Keratinocyte (primary cell): ENCODE data around the gene FGF2. TPM values are rescaled to one million over a fixed set of nuclear protein-coding genes. Genes with fewer than 3 reads are reported as not detected.

Experiments
- DNase-seq: peaks from one replicate; pipeline ENCODE4 v3.0.0-alpha.2; 2011; ENCODE audit warnings: low read depth, missing footprints, low spot score
- FAIRE-seq: peaks from 2 replicates; lab custom pipeline; 2011; peaks lifted over from hg19 to GRCh38; lab: Jason Lieb, UNC
- H2AFZ ChIP-seq: 2 replicates; pipeline ENCODE4 v1.6.0; 2012; ENCODE audit warnings: low read length, control low read depth, inconsistent platforms; ENCODE audit not compliant: control insufficient read depth
- H3K27ac ChIP-seq: 2 replicates; pipeline ENCODE4 v1.5.1; 2011; ENCODE audit warnings: low read length; ENCODE audit not compliant: control insufficient read depth, insufficient read depth
- H3K27me3 ChIP-seq: 3 replicates; pipeline ENCODE4 v1.6.0; 2011; ENCODE audit warnings: low read length; ENCODE audit not compliant: control insufficient read depth, insufficient read depth; ENCODE audit errors: extremely low read depth
- H3K36me3 ChIP-seq, 2 experiments: 2 replicates in 1 of 2; 3 replicates in 1 of 2; pipeline ENCODE4 v1.5.1; 2011; ENCODE audit warnings: low read length in 2 of 2, mild to moderate bottlenecking in 1 of 2; ENCODE audit not compliant: control insufficient read depth in 2 of 2, insufficient read depth in 2 of 2; ENCODE audit errors: extremely low read depth in 1 of 2
- H3K4me1 ChIP-seq: 3 replicates; pipeline ENCODE4 v1.5.1; 2011; ENCODE audit warnings: low read length; ENCODE audit not compliant: control insufficient read depth, insufficient read depth; ENCODE audit errors: extremely low read depth
- H3K4me2 ChIP-seq: 3 replicates; pipeline ENCODE4 v1.6.0; 2011; ENCODE audit warnings: low read depth, low read length; ENCODE audit not compliant: control insufficient read depth, insufficient read depth; ENCODE audit errors: extremely low read depth
- H3K4me3 ChIP-seq, 3 experiments: fragments of 200-600 bp in 1 of 3; sonication (generic) in 1 of 3; 2 replicates in 2 of 3; 3 replicates in 1 of 3; pipeline ENCODE4 v1.5.1; 2011 to 2016; ENCODE audit warnings: low read length in 3 of 3, mild to moderate bottlenecking in 3 of 3, control low read depth in 2 of 3, inconsistent platforms in 1 of 3, low read depth in 1 of 3, mixed read lengths in 1 of 3, mixed run types in 1 of 3, moderate library complexity in 1 of 3; ENCODE audit not compliant: control insufficient read depth in 2 of 3, insufficient read depth in 2 of 3; ENCODE audit errors: extremely low read depth in 1 of 3
- H3K79me2 ChIP-seq: 2 replicates; pipeline ENCODE4 v1.6.0; 2012; ENCODE audit warnings: low read length; ENCODE audit not compliant: control insufficient read depth, insufficient read depth
- H3K9ac ChIP-seq: 3 replicates; pipeline ENCODE4 v1.6.0; 2011; ENCODE audit warnings: low read length; ENCODE audit not compliant: control insufficient read depth, insufficient read depth; ENCODE audit errors: extremely low read depth
- H3K9me1 ChIP-seq: 3 replicates; pipeline ENCODE4 v1.6.0; 2011; ENCODE audit warnings: low read length; ENCODE audit not compliant: control insufficient read depth, insufficient read depth; ENCODE audit errors: extremely low read depth
- H3K9me3 ChIP-seq: 2 replicates; pipeline ENCODE4 v1.5.1; 2012; ENCODE audit warnings: low read depth, low read length; ENCODE audit not compliant: control insufficient read depth
- H4K20me1 ChIP-seq: 3 replicates; pipeline ENCODE4 v1.6.0; 2011; ENCODE audit warnings: low read length; ENCODE audit not compliant: control insufficient read depth, insufficient read depth; ENCODE audit errors: extremely low read depth
- EZH2 ChIP-seq: IDR thresholded peaks from one replicate; pipeline ENCODE4 v1.6.1; 2012; ENCODE audit warnings: inconsistent platforms, mild to moderate bottlenecking, low read length, moderate library complexity
- dilution Hi-C: fragments of 300-500 bp; cut with MboI; formaldehyde crosslinking; loops from one replicate; pipeline ENCODE4 v1.7.0; 2020; ENCODE audit warnings: low sequenced_read_pairs; ENCODE audit not compliant: extremely low pct_ligation_motif_present
- polyA minus RNA-seq, 3 experiments: library from RNA; depleted of rRNA, polyadenylated mRNA; stranded (reverse); fragments of >200 nt; gene quantifications; 1 replicate in 1 of 3; 2 replicates in 1 of 3; 3 replicates in 1 of 3; pipeline ENCODE4 v1.2.3, GENCODE V29; 2011
- polyA plus RNA-seq, 5 experiments: library from polyadenylated mRNA; depleted of rRNA in 3 of 5; stranded (reverse) in 3 of 5; stranded (forward) in 1 of 5; unstranded in 1 of 5; fragments of >200 nt; gene quantifications; 1 replicate in 1 of 5; 2 replicates in 3 of 5; 3 replicates in 1 of 5; pipeline versions ENCODE4 v1.2.1 to v1.2.3, GENCODE V29; 2011 to 2012; ENCODE audit warnings: missing spikeins in 2 of 5, low read depth in 1 of 5, low replicate concordance in 1 of 5
- TF ChIP-seq, protein P1 (sequence below), 3 experiments: IDR thresholded peaks in 1 of 3; conservative IDR thresholded peaks in 1 of 3; optimal IDR thresholded peaks in 1 of 3; 2 replicates in 2 of 3; 3 replicates in 1 of 3; pipeline versions ENCODE3 to v1.5.1; 2011; ENCODE audit warnings: low read length in 3 of 3, mild to moderate bottlenecking in 3 of 3, moderate library complexity in 2 of 3, control low read depth in 1 of 3, inconsistent platforms in 1 of 3; ENCODE audit not compliant: insufficient read depth in 2 of 3; ENCODE audit errors: extremely low read depth in 1 of 3

FGF2 gene
- polyA plus RNA-seq (0.90 to 1.7 TPM (median 1.1 TPM) in 3 replicates), polyA minus RNA-seq (0.46 to 0.74 TPM (median 0.63 TPM) in 3 replicates)
- 1.5 TPM for polyA plus RNA-seq (2011; ENCODE audit: low read depth)
- polyA plus RNA-seq (2011; cell fraction: cytosol; rRNA removed): 1.5 and 1.6 TPM in 2 replicates
- 1.4 TPM in 2 replicates for polyA plus RNA-seq (2011; cell fraction: nucleus; rRNA removed)
- polyA plus RNA-seq (2012; ENCODE audit: low replicate concordance): 0.81 and 1.2 TPM in 2 replicates
- 0.77 TPM for polyA minus RNA-seq (2011; cell fraction: cytosol; rRNA and poly(A)+ RNA removed)
- 0.74 and 1.2 TPM in 2 replicates for polyA minus RNA-seq (2011; cell fraction: nucleus; rRNA and poly(A)+ RNA removed)

DNA sequence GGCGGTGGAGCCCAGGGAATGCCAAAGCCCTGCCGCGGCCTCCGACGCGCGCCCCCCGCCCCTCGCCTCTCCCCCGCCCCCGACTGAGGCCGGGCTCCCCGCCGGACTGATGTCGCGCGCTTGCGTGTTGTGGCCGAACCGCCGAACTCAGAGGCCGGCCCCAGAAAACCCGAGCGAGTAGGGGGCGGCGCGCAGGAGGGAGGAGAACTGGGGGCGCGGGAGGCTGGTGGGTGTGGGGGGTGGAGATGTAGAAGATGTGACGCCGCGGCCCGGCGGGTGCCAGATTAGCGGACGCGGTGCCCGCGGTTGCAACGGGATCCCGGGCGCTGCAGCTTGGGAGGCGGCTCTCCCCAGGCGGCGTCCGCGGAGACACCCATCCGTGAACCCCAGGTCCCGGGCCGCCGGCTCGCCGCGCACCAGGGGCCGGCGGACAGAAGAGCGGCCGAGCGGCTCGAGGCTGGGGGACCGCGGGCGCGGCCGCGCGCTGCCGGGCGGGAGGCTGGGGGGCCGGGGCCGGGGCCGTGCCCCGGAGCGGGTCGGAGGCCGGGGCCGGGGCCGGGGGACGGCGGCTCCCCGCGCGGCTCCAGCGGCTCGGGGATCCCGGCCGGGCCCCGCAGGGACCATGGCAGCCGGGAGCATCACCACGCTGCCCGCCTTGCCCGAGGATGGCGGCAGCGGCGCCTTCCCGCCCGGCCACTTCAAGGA lies at the start of gene FGF2:
TSS of gene FGF2 (plus strand) at position 279 of the 705 bp plus-strand sequence. CDS start at position 623, 344 bp downstream.
- Histone ChIP-seq H3K4me1 (peaks cover 9% of the 10 kb centered on the region), H3K27ac (peak within 1 kb of the TSS; percentile 9), H3K79me2 (no peaks in the 10 kb centered on the region), H3K9ac (peak within 1 kb of the TSS; percentile 71), H3K4me2 (peak within 1 kb of the TSS; percentile 88), H3K9me3 (no peaks in the 10 kb centered on the region), H3K27me3 (peaks cover 12% of the 10 kb centered on the region), H2AFZ (peak within 1 kb of the TSS; percentile 83), H3K4me3 (peak within 1 kb of the TSS; percentile 57 to 80 (median 64)), H3K9me1 (no peaks in the 10 kb centered on the region), H3K36me3 (no peaks in the 10 kb centered on the region), H4K20me1 (no peaks in the 10 kb centered on the region)
- FAIRE-seq (no peak), DNase-seq (no peak)
- no peak for TF ChIP-seq EZH2
- TF ChIP-seq, protein P1, sequence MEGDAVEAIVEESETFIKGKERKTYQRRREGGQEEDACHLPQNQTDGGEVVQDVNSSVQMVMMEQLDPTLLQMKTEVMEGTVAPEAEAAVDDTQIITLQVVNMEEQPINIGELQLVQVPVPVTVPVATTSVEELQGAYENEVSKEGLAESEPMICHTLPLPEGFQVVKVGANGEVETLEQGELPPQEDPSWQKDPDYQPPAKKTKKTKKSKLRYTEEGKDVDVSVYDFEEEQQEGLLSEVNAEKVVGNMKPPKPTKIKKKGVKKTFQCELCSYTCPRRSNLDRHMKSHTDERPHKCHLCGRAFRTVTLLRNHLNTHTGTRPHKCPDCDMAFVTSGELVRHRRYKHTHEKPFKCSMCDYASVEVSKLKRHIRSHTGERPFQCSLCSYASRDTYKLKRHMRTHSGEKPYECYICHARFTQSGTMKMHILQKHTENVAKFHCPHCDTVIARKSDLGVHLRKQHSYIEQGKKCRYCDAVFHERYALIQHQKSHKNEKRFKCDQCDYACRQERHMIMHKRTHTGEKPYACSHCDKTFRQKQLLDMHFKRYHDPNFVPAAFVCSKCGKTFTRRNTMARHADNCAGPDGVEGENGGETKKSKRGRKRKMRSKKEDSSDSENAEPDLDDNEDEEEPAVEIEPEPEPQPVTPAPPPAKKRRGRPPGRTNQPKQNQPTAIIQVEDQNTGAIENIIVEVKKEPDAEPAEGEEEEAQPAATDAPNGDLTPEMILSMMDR (optimal IDR thresholded peaks at IDR 0.05 in 1 of 3, IDR thresholded peaks at IDR 0.05 in 1 of 3, conservative IDR thresholded peaks at IDR 0.05 in 1 of 3; ENCODE audit: extremely low read depth in 1 of 3, insufficient read depth in 2 of 3, low read length in 3 of 3): no peak
- dilution Hi-C loops: no loop called here

DNA sequence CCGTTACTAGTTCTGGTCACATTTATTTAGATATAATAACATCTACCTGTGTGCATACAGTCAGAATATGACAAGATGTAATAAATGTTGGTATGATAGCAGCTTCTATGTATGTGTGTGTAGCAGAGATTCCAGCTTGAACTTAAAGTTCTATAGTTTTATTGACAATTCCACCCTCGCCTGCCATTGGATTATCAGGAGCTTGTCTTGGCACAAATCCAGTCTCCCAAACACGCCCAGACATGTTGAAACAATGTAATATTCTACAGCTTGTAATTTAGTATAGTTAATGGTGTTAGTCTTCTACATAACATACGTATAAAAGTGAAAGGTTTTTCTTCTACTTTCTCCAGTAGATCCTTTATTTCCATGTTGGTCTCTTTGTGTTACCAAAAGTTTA lies 49.7 kb upstream of the FGF2 start:
- Histone ChIP-seq H3K9me1 (no peaks in the 10 kb centered on the region), H3K79me2 (no peaks in the 10 kb centered on the region), H3K27ac (peak overlapping the region; percentile 26), H4K20me1 (no peaks in the 10 kb centered on the region), H3K9me3 (no peaks in the 10 kb centered on the region), H3K36me3 (no peaks in the 10 kb centered on the region), H3K4me1 (peaks cover 31% of the 10 kb centered on the region), H3K4me3 (no peak overlapping the region), H3K9ac (no peak overlapping the region), H3K27me3 (no peaks in the 10 kb centered on the region), H2AFZ (peak overlapping the region; percentile 36), H3K4me2 (peak overlapping the region; percentile 52)
- DNase-seq: no peak
- no peak for FAIRE-seq
- dilution Hi-C loops: no loop called here
- TF ChIP-seq, protein P1 (optimal IDR thresholded peaks at IDR 0.05 in 1 of 3, IDR thresholded peaks at IDR 0.05 in 1 of 3, conservative IDR thresholded peaks at IDR 0.05 in 1 of 3; ENCODE audit: extremely low read depth in 1 of 3, insufficient read depth in 2 of 3, low read length in 3 of 3): no peak
- TF ChIP-seq EZH2: no peak
